ENCODE measurements around the gene GRK3.
A peak's percentile ranks its signal among the peaks of the same experiment; 100 is the strongest.
"Not testable (repeated sequence)": the region's sequence is repeated elsewhere in the genome, so short reads cannot be mapped to it uniquely, and the experiment has no call there.

Gene GRK3

DNA sequence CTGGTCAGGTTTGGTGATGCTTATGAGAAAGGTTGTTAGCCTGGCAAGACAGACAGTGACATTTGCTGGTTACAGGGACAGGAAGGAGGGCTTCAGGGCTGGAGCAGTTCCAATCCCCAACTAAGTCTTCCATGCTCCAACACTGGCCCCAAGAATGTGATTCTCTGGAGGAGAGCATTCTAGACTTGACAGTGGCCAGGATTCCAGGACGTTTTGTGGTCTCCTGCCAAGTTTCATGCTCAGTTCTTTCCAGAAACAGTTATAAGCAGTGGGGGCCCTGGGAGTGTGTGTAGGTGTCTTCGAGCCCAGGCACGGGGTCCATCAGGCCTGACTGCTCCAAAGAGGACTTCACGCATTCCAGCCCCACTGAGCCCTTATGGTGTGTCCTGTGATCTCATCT is 8.9 kb upstream of the GRK3 start:
- H2AFZ ChIP-seq (ENCODE audit: low read depth, low read length) = no peak overlapping the region
- H3K27me3 ChIP-seq (ENCODE audit: insufficient read depth, low read length) = no peaks in the 10 kb centered on the region
- no peak overlapping the region for H3K4me3 ChIP-seq (ENCODE audit: low read length)
- H3K36me3 ChIP-seq (ENCODE audit: insufficient read depth, low read length) = no peaks in the 10 kb centered on the region
- peaks cover 11% of the 10 kb centered on the region for H3K4me1 ChIP-seq (ENCODE audit: insufficient read depth, low read length)
- peaks cover 2% of the 10 kb centered on the region for H3K9me3 ChIP-seq (ENCODE audit: low read length)

DNA sequence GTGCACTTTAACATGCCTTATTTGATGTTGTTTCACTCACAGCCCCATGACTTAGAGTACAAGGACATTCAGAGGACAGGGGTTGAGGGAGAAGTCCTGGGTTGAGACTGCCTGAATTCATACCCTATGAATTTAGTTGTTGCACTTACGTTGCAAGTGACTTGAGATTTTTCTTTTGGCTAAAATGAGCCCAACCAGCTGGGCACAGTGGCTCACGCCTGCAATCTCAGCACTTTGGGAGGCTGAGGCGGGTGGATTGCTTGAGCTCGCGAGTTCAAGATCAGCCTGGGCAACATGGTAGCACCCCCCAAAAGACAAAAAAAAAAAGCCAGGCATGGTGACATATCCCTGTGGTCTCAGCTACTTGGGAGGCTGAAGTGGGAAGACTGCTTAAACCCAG is 7.3 kb upstream of the GRK3 start:
- Histone ChIP-seq H3K9me3 (ENCODE audit: low read length) (no peaks in the 10 kb centered on the region), H3K4me3 (ENCODE audit: low read length) (no peak overlapping the region), H3K36me3 (ENCODE audit: insufficient read depth, low read length) (no peaks in the 10 kb centered on the region), H2AFZ (ENCODE audit: low read depth, low read length) (no peak overlapping the region), H3K27me3 (ENCODE audit: insufficient read depth, low read length) (no peaks in the 10 kb centered on the region), H3K4me1 (ENCODE audit: insufficient read depth, low read length) (peaks cover 11% of the 10 kb centered on the region)

GRCh38 chr22:25558341-25558740 is 6.1 kb upstream of the GRK3 start:
- H3K36me3 ChIP-seq (ENCODE audit: insufficient read depth, low read length) = no peaks in the 10 kb centered on the region
- no peaks in the 10 kb centered on the region for H3K9me3 ChIP-seq (ENCODE audit: low read length)
- H3K4me1 ChIP-seq (ENCODE audit: insufficient read depth, low read length) = peaks cover 14% of the 10 kb centered on the region
- H3K27me3 ChIP-seq (ENCODE audit: insufficient read depth, low read length) = no peaks in the 10 kb centered on the region
- no peak overlapping the region for H2AFZ ChIP-seq (ENCODE audit: low read depth, low read length)
- H3K4me3 ChIP-seq (ENCODE audit: low read length) = no peak overlapping the region

DNA sequence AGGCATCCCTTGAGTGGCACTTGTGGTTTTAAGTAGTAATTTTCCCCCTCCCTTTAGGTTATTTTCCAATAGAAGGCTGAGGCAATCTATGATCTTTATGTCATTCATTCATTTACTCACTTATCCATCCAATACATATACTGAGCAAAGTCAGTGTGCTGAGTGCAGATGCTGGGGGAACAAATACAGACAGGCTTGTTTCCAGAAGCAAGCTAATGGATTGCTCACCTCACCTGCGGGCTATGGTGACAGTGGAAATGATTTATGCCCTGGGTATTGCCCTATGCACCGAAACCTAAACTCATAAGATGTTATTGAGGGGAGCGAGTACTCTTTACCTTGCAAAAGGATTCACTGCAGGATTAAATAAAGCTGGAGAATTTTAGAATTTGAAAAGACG is 4.6 kb upstream of the GRK3 start:
- H3K36me3 ChIP-seq (ENCODE audit: insufficient read depth, low read length); H3K9me3 ChIP-seq (ENCODE audit: low read length); H3K4me3 ChIP-seq (ENCODE audit: low read length); H2AFZ ChIP-seq (ENCODE audit: low read depth, low read length); H3K27me3 ChIP-seq (ENCODE audit: insufficient read depth, low read length): not testable (repeated sequence)
- peaks cover 17% of the 10 kb centered on the region for H3K4me1 ChIP-seq (ENCODE audit: insufficient read depth, low read length)

- H3K36me3 ChIP-seq (ENCODE audit: insufficient read depth, low read length); H3K4me3 ChIP-seq (ENCODE audit: low read length); H3K27me3 ChIP-seq (ENCODE audit: insufficient read depth, low read length); H3K9me3 ChIP-seq (ENCODE audit: low read length); H2AFZ ChIP-seq (ENCODE audit: low read depth, low read length): not testable (repeated sequence)
- H3K4me1 ChIP-seq (ENCODE audit: insufficient read depth, low read length) = peaks cover 22% of the 10 kb centered on the region
Observed at GRCh38 chr22:25561182-25561581, 3.3 kb upstream of the GRK3 start.

DNA sequence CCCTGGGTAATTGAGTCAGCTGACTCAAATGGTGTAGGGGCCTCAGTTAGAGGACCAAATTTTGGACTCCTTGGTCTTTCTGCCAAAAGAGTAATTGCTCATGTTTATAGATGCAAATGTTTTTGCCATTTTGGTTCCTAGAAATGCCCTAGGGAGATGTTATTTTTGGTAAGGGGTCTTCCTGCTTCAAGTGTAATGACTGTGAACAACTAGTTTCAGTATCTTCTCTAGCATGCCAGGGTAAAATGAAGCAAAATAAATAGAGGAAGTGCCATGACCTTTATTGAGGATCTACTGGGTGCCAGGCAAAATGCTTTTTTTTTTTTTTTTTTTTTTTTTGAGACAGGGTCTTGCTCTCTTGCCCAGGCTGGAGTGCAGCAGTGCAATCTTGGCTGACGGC is 2.5 kb upstream of the GRK3 start:
- H3K4me1 ChIP-seq (ENCODE audit: insufficient read depth, low read length) = peaks cover 29% of the 10 kb centered on the region
- not testable (repeated sequence) for H3K9me3 ChIP-seq (ENCODE audit: low read length); H3K4me3 ChIP-seq (ENCODE audit: low read length); H3K36me3 ChIP-seq (ENCODE audit: insufficient read depth, low read length); H3K27me3 ChIP-seq (ENCODE audit: insufficient read depth, low read length); H2AFZ ChIP-seq (ENCODE audit: low read depth, low read length)

DNA sequence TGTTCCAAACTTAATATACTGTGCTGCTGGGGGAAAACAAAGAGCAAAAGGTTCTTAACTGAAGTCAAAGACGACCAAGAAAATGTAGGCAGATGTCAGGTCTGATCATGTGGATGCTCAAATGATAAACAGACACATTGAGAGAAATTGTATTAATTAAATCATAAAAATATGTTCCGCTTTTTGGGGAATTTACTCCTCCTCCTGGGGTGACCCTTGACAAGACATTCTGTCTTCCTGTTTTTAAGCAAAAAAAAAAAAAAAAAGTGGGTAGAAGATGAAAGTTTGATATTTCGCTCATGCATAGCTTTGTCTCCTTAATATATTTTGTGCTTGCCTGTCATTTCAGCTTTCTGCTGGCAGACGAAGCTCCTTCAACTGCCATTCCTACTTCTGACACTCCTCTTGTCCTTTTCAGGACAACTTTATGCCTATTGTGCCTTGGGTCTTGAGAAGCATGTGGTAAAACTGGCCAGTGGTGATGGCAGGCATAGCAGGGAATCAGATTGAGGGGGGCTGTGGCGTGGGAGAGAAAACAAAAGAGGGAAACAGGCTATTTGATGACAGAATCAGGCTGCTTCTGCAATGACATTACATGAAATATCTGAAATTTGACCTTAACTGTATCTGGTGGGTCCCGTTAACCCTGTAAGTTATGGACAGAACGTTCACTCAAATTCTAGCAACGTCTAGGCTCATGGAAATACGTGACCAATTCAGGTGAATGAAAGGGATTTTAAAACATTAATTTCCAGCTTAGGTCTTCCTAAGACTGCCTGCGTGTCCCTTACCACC is 1.3 kb upstream of the GRK3 start:
- peaks cover 31% of the 10 kb centered on the region for H3K4me1 ChIP-seq (ENCODE audit: insufficient read depth, low read length)
- H3K4me3 ChIP-seq (ENCODE audit: low read length); H3K9me3 ChIP-seq (ENCODE audit: low read length): not testable (repeated sequence)

DNA sequence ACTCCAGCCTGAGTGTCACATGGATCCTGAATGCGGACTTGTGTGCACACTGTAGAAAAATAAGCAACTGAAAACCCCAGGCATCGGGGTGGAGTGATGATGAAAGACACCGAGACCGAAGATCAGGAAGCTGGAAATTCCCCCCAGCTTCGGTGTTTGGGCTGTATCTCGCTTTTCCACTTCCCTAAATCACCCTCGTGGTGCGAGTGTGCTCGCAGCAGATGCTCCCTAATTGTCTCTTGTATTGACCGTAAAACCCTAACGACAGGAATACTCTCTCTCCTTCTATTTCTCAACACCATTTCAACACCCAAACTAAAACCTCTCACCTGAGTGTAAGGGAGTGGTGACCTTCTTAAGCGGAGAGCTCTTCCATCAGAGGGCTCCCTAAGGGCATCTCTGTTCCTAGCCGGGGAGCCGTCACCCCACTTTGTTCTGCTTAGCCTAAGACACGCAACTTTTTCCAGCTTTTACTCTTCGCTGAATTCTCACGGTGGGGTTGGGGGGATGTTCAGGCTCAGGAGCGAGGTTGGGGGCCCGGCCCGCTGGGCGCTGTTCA is 635 bp upstream of the GRK3 start:
- Histone ChIP-seq H3K4me3 (ENCODE audit: low read length) (peak overlapping the region; percentile 53), H3K4me1 (ENCODE audit: insufficient read depth, low read length) (peaks cover 31% of the 10 kb centered on the region), H3K27me3 (ENCODE audit: insufficient read depth, low read length) (no peaks in the 10 kb centered on the region), H3K9me3 (ENCODE audit: low read length) (no peaks in the 10 kb centered on the region), H3K36me3 (ENCODE audit: insufficient read depth, low read length) (no peaks in the 10 kb centered on the region), H2AFZ (ENCODE audit: low read depth, low read length) (peak overlapping the region; percentile 84)

More for the DNA sequence above, 1.3 kb upstream of the GRK3 start:
- H3K36me3 ChIP-seq (ENCODE audit: insufficient read depth, low read length); H3K27me3 ChIP-seq (ENCODE audit: insufficient read depth, low read length): not testable (repeated sequence)
- peak overlapping the region; percentile 84 for H2AFZ ChIP-seq (ENCODE audit: low read depth, low read length)

DNA sequence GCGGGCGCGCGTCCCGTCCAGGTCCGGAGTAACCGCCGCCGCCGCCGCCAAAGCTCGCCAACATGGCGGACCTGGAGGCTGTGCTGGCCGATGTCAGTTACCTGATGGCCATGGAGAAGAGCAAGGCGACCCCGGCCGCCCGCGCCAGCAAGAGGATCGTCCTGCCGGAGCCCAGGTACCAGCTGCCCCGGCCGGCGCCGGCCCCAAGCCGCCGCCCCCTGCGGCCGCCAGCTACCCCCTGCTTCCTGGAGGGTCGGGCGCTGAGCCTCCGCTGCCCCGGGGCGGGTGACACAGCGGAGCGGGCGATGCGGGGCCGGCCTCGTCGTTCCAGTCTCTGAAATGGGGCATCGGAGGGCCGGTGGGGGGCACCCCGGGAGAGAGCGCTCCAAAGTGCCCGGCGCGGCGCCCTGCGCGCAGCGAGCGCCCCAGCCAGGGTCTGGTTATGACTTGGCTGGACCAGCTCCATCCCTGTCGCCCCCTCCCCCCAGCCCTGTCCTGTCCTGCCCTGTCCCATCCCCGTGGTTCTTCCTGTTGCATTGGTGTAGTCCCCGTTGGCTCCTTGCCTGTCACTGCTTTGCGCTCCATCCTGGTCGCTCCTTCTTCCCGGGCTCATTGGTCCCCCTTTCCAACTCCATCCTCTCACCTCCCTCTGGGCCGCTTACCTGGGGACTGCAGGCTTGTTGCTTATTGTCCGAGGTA is 653 bp downstream of the GRK3 start:
- H3K9me3 ChIP-seq (ENCODE audit: low read length) = no peaks in the 10 kb centered on the region
- no peaks in the 10 kb centered on the region for H3K27me3 ChIP-seq (ENCODE audit: insufficient read depth, low read length)
- no peaks in the 10 kb centered on the region for H3K36me3 ChIP-seq (ENCODE audit: insufficient read depth, low read length)

GRCh38 chr22:25566186-25566897 is 1.9 kb downstream of the GRK3 start:
- H3K36me3 ChIP-seq (ENCODE audit: insufficient read depth, low read length) = no peaks in the 10 kb centered on the region
- no peak overlapping the region for H2AFZ ChIP-seq (ENCODE audit: low read depth, low read length)
- peaks cover 31% of the 10 kb centered on the region for H3K4me1 ChIP-seq (ENCODE audit: insufficient read depth, low read length)
- H3K9me3 ChIP-seq (ENCODE audit: low read length) = no peaks in the 10 kb centered on the region
- peak overlapping the region; percentile 53 for H3K4me3 ChIP-seq (ENCODE audit: low read length)
- no peaks in the 10 kb centered on the region for H3K27me3 ChIP-seq (ENCODE audit: insufficient read depth, low read length)

More for the DNA sequence above, 653 bp downstream of the GRK3 start:
- peak overlapping the region; percentile 53 for H3K4me3 ChIP-seq (ENCODE audit: low read length)
- H3K4me1 ChIP-seq (ENCODE audit: insufficient read depth, low read length) = peaks cover 31% of the 10 kb centered on the region
- peak overlapping the region; percentile 38 for H2AFZ ChIP-seq (ENCODE audit: low read depth, low read length)

- H2AFZ ChIP-seq (ENCODE audit: low read depth, low read length) = no peak overlapping the region
- no peaks in the 10 kb centered on the region for H3K9me3 ChIP-seq (ENCODE audit: low read length)
- no peak overlapping the region for H3K4me3 ChIP-seq (ENCODE audit: low read length)
- H3K36me3 ChIP-seq (ENCODE audit: insufficient read depth, low read length) = no peaks in the 10 kb centered on the region
- peaks cover 31% of the 10 kb centered on the region for H3K4me1 ChIP-seq (ENCODE audit: insufficient read depth, low read length)
- H3K27me3 ChIP-seq (ENCODE audit: insufficient read depth, low read length) = no peaks in the 10 kb centered on the region
Observed at GRCh38 chr22:25566898-25567235, 2.4 kb downstream of the GRK3 start.

GRCh38 chr22:25567251-25567675 is 2.8 kb downstream of the GRK3 start:
- Histone ChIP-seq H3K27me3 (ENCODE audit: insufficient read depth, low read length) (no peaks in the 10 kb centered on the region), H3K4me3 (ENCODE audit: low read length) (no peak overlapping the region), H2AFZ (ENCODE audit: low read depth, low read length) (no peak overlapping the region), H3K36me3 (ENCODE audit: insufficient read depth, low read length) (no peaks in the 10 kb centered on the region), H3K9me3 (ENCODE audit: low read length) (no peaks in the 10 kb centered on the region), H3K4me1 (ENCODE audit: insufficient read depth, low read length) (peaks cover 31% of the 10 kb centered on the region)

- H2AFZ ChIP-seq (ENCODE audit: low read depth, low read length); H3K9me3 ChIP-seq (ENCODE audit: low read length); H3K36me3 ChIP-seq (ENCODE audit: insufficient read depth, low read length); H3K27me3 ChIP-seq (ENCODE audit: insufficient read depth, low read length); H3K4me3 ChIP-seq (ENCODE audit: low read length): not testable (repeated sequence)
- peaks cover 31% of the 10 kb centered on the region for H3K4me1 ChIP-seq (ENCODE audit: insufficient read depth, low read length)
Observed at GRCh38 chr22:25568066-25568465, 3.6 kb downstream of the GRK3 start.
